C4-2B (cell line): Measurements from ENCODE around the gene CROCC.

Experiments used
- ZFX ChIP-seq: fragments of 450-650 bp; IDR thresholded peaks from 2 replicates; pipeline ENCODE4 v1.6.1; 2017
- TF ChIP-seq, protein P1 (sequence below): fragments of 450-650 bp; conservative IDR thresholded peaks from 2 replicates; pipeline ENCODE4 v1.5.1; 2017; ENCODE audit warnings: mild to moderate bottlenecking

DNA sequence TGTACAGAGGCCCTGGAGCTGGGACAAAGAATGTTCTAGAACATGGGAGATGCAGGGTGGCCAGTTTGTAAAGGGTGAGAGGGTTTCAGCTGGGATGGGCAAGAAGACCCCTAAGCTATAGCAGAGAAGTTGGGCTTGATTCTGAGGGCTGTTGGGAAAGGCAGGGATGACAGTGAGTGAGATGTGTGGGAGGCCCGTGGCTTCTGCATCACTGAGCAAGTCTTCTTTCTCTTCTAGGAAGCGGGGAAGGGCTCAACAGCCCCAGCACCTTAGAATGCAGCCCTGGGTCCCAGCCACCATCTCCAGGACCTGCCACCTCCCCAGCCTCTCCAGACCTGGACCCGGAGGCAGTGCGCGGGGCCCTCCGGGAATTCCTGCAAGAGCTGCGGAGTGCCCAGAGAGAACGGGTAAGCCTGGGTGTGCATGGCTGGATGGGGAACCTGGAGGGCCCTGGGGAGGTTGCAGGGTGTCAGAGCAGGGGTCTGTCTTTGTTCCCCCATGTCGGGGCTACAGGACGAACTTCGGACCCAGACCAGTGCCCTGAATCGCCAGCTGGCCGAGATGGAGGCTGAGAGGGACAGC lies 43.8 kb downstream of the CROCC start:
- TF ChIP-seq, protein P1, sequence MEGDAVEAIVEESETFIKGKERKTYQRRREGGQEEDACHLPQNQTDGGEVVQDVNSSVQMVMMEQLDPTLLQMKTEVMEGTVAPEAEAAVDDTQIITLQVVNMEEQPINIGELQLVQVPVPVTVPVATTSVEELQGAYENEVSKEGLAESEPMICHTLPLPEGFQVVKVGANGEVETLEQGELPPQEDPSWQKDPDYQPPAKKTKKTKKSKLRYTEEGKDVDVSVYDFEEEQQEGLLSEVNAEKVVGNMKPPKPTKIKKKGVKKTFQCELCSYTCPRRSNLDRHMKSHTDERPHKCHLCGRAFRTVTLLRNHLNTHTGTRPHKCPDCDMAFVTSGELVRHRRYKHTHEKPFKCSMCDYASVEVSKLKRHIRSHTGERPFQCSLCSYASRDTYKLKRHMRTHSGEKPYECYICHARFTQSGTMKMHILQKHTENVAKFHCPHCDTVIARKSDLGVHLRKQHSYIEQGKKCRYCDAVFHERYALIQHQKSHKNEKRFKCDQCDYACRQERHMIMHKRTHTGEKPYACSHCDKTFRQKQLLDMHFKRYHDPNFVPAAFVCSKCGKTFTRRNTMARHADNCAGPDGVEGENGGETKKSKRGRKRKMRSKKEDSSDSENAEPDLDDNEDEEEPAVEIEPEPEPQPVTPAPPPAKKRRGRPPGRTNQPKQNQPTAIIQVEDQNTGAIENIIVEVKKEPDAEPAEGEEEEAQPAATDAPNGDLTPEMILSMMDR: no peak
- no peak for TF ChIP-seq ZFX
